ENCODE measurements around the gene TSHZ2.

TSHZ2 gene

GRCh38 chr20:53438368-53438767 lies 466.2 kb downstream of the TSHZ2 start:
- Histone ChIP-seq H3K4me3 (no peak overlapping the region), H3K27ac (no peak overlapping the region)
- TF ChIP-seq CTCF (IDR thresholded peaks at IDR 0.05): no peak
- no peak for DNase-seq (ENCODE audit: low spot score)

- DNase-seq (ENCODE audit: low spot score): no peak
- no peak overlapping the region for H3K27ac ChIP-seq
- TF ChIP-seq CTCF (IDR thresholded peaks at IDR 0.05): no peak
- no peak overlapping the region for H3K4me3 ChIP-seq
Measured at GRCh38 chr20:53439046-53439445, 466.9 kb downstream of the TSHZ2 start.

GRCh38 chr20:53439616-53440015 lies 467.5 kb downstream of the TSHZ2 start:
- no peak overlapping the region for H3K27ac ChIP-seq
- H3K4me3 ChIP-seq: no peak overlapping the region
- TF ChIP-seq CTCF (IDR thresholded peaks at IDR 0.05): no peak
- DNase-seq (ENCODE audit: low spot score): no peak

GRCh38 chr20:53444401-53445149 lies 472.4 kb downstream of the TSHZ2 start:
- peak overlapping the region in 1 of 2 donors; percentile 37 for H3K27ac ChIP-seq
- no peak for DNase-seq (ENCODE audit: low spot score)
- TF ChIP-seq CTCF (IDR thresholded peaks at IDR 0.05): no peak
- H3K4me3 ChIP-seq: no peak overlapping the region

GRCh38 chr20:53445321-53445731 lies 473.2 kb downstream of the TSHZ2 start:
- no peak for TF ChIP-seq CTCF (IDR thresholded peaks at IDR 0.05)
- peak overlapping the region in 1 of 2 donors; percentile 30 for H3K27ac ChIP-seq
- no peak for DNase-seq (ENCODE audit: low spot score)
- no peak overlapping the region for H3K4me3 ChIP-seq

GRCh38 chr20:53445932-53446331 lies 473.8 kb downstream of the TSHZ2 start:
- TF ChIP-seq CTCF (IDR thresholded peaks at IDR 0.05): no peak
- DNase-seq (ENCODE audit: low spot score): no peak
- Histone ChIP-seq H3K27ac (peak overlapping the region in 1 of 2 donors; percentile 30), H3K4me3 (no peak overlapping the region)

- TF ChIP-seq CTCF (IDR thresholded peaks at IDR 0.05): no peak
- DNase-seq (ENCODE audit: low spot score): no peak
- Histone ChIP-seq H3K4me3 (no peak overlapping the region), H3K27ac (no peak overlapping the region)
Measured at GRCh38 chr20:53447316-53447715, 475.2 kb downstream of the TSHZ2 start.

Data from coronary artery (tissue), 2 donors.